Erythroblast (primary cell): Measurements from ENCODE around the gene PHF3.

ENCODE experiments used
- GATA1 ChIP-seq: IDR thresholded peaks from 2 replicates; pipeline ENCODE4 v1.6.1; 2011; ENCODE audit warnings: low read depth, mild to moderate bottlenecking, control low read depth, low read length, moderate library complexity
- POLR2A ChIP-seq: IDR thresholded peaks from 2 replicates; pipeline ENCODE4 v1.6.1; 2011; ENCODE audit warnings: mild to moderate bottlenecking, low read length

DNA sequence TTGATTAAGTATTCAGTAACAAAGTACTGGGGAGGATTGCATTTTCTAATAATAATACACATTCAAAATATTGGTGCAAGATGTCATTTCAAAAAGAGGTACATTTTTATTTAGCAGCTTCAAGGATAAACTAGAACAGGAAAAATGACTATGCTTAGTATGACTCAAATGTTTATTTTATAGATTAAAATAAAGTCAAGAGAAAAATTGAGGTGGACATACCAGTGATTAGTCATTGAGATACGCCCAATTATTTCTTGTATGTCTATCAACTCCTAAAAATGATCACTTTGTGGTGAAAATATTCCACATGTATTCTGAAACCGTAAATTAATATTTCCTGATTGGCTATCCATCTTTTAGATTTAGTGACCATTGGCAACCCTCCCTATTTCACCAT is 96.7 kb downstream of the PHF3 start:
- TF ChIP-seq POLR2A: no peak
- TF ChIP-seq GATA1: no peak
